IMR-90 (cell line): ENCODE results near the gene SFXN3. TPM values are rescaled to one million over a fixed set of nuclear protein-coding genes. Genes with fewer than 3 reads are reported as not detected.

ENCODE experiments used
- ATAC-seq: fragments of 200-7000 bp; cut with Tn5 transposase; 2 replicates; pipeline ENCODE4 v1.9.1; 2020; ENCODE audit warnings: low read depth, mild to moderate bottlenecking, moderate library complexity
- BruUV-seq: library from RNA; stranded (reverse); fragments of 400-500 nt; replicated peaks from 2 replicates; lab custom pipeline; 2021; lab: Mats Ljungman, UMichigan
- CTCF ChIA-PET: fragments of 300-600 bp; formaldehyde crosslinking; extraction: SDS; loops from one replicate; lab custom pipeline; 2021; ENCODE audit warnings: antibody characterized with exemption; lab: Yijun Ruan, JAX
- POLR2A ChIA-PET: fragments of 300-600 bp; sonication (Branson Sonifier 250); formaldehyde crosslinking; loops from one replicate; lab custom pipeline; 2022; ENCODE audit warnings: antibody characterized with exemption; ENCODE audit not compliant: unreplicated experiment; lab: Charles Lee
- DNase-seq: peaks from one replicate; pipeline ENCODE4 v3.0.0; 2013
- H2AFZ ChIP-seq: replicated peaks from 2 replicates; pipeline ENCODE3; 2013; ENCODE audit warnings: low read length, mild to moderate bottlenecking; ENCODE audit not compliant: poor library complexity
- H2AK5ac ChIP-seq: 2 replicates; pipeline ENCODE4 v1.6.1; 2013; ENCODE audit warnings: low read depth, low read length, inconsistent platforms
- H2AK9ac ChIP-seq: replicated peaks from 2 replicates; pipeline ENCODE3; 2013; ENCODE audit warnings: mild to moderate bottlenecking, low read depth, low read length, moderate library complexity; ENCODE audit not compliant: poor library complexity
- H2BK120ac ChIP-seq: 2 replicates; pipeline ENCODE4 v1.6.1; 2013; ENCODE audit warnings: low read depth, low read length, inconsistent platforms
- H2BK15ac ChIP-seq: 3 replicates; pipeline ENCODE4 v1.6.1; 2013; ENCODE audit warnings: low read depth, low read length, inconsistent platforms
- H2BK20ac ChIP-seq: 2 replicates; pipeline ENCODE4 v1.6.1; 2013; ENCODE audit warnings: low read depth, mild to moderate bottlenecking, inconsistent platforms, low read length, moderate library complexity
- H2BK5ac ChIP-seq: 2 replicates; pipeline ENCODE4 v1.6.1; 2013; ENCODE audit warnings: mild to moderate bottlenecking, low read depth, low read length, inconsistent platforms; ENCODE audit not compliant: poor library complexity, severe bottlenecking
- H3K14ac ChIP-seq: replicated peaks from 2 replicates; pipeline ENCODE4 v1.6.1; 2013; ENCODE audit warnings: low read depth, low read length, inconsistent platforms
- H3K18ac ChIP-seq: 2 replicates; pipeline ENCODE4 v1.6.1; 2013; ENCODE audit warnings: low read depth, low read length, control low read depth
- H3K23ac ChIP-seq: 2 replicates; pipeline ENCODE4 v1.6.1; 2013; ENCODE audit warnings: low read depth, low read length, inconsistent platforms
- H3K27ac ChIP-seq: 2 replicates; pipeline ENCODE4 v1.5.1; 2013; ENCODE audit warnings: mild to moderate bottlenecking, control low read depth, low read length; ENCODE audit not compliant: insufficient read depth
- H3K27me3 ChIP-seq: 2 replicates; pipeline ENCODE4 v1.6.1; 2013; ENCODE audit warnings: low read length; ENCODE audit not compliant: control insufficient read depth, insufficient read depth
- H3K36me3 ChIP-seq: 2 replicates; pipeline ENCODE4 v1.6.1; 2013; ENCODE audit warnings: low read length, mixed read lengths; ENCODE audit not compliant: control insufficient read depth, insufficient read depth
- H3K4ac ChIP-seq: 2 replicates; pipeline ENCODE4 v1.6.1; 2013; ENCODE audit warnings: low read depth, low read length, inconsistent platforms
- H3K4me1 ChIP-seq: 2 replicates; pipeline ENCODE4 v1.6.1; 2013; ENCODE audit warnings: low read length, mixed read lengths; ENCODE audit not compliant: control insufficient read depth, insufficient read depth
- H3K4me2 ChIP-seq: 2 replicates; pipeline ENCODE4 v1.6.1; 2013; ENCODE audit warnings: low read depth, mild to moderate bottlenecking, control low read depth, low read length, moderate library complexity
- H3K4me3 ChIP-seq: 2 replicates; pipeline ENCODE4 v1.5.1; 2013; ENCODE audit warnings: low read depth, mild to moderate bottlenecking, control low read depth, low read length, moderate library complexity; ENCODE audit not compliant: insufficient read depth
- H3K56ac ChIP-seq: 2 replicates; pipeline ENCODE4 v1.6.1; 2013; ENCODE audit warnings: low read length, inconsistent platforms; ENCODE audit not compliant: insufficient read depth; ENCODE audit errors: extremely low read depth
- H3K79me1 ChIP-seq, 2 experiments: 2 replicates each; pipeline ENCODE4 v1.6.1; 2013; ENCODE audit warnings: low read length in 2 of 2, inconsistent platforms in 1 of 2, low read depth in 1 of 2
- H3K9ac ChIP-seq: 2 replicates; pipeline ENCODE4 v1.6.1; 2013; ENCODE audit warnings: low read depth, low read length, control low read depth
- H3K9me1 ChIP-seq: 2 replicates; pipeline ENCODE4 v1.6.1; 2013; ENCODE audit warnings: low read length, inconsistent platforms; ENCODE audit not compliant: insufficient read depth
- H3K9me3 ChIP-seq: 2 replicates; pipeline ENCODE4 v1.6.1; 2013; ENCODE audit warnings: low read length; ENCODE audit not compliant: control insufficient read depth, insufficient read depth
- H4K20me1 ChIP-seq: 2 replicates; pipeline ENCODE4 v1.6.1; 2013; ENCODE audit warnings: low read length, inconsistent platforms; ENCODE audit not compliant: insufficient read depth
- H4K5ac ChIP-seq: 2 replicates; pipeline ENCODE4 v1.6.1; 2013; ENCODE audit warnings: mild to moderate bottlenecking, low read depth, low read length, control low read depth
- H4K8ac ChIP-seq, 2 experiments: 2 replicates each; pipeline ENCODE4 v1.6.1; 2013; ENCODE audit warnings: low read depth in 2 of 2, low read length in 2 of 2, control low read depth in 1 of 2, inconsistent platforms in 1 of 2
- H4K91ac ChIP-seq: 2 replicates; pipeline ENCODE4 v1.6.1; 2013; ENCODE audit warnings: low read depth, low read length, inconsistent platforms; ENCODE audit not compliant: insufficient read depth
- CEBPB ChIP-seq: IDR thresholded peaks from 2 replicates; pipeline ENCODE4 v1.6.1; 2012; ENCODE audit warnings: low read depth, low read length, improper control_type of control experiment
- CHD1 ChIP-seq: IDR thresholded peaks from 2 replicates; pipeline ENCODE4 v1.6.1; 2012; ENCODE audit warnings: low read depth, low read length, improper control_type of control experiment
- MAFK ChIP-seq: IDR thresholded peaks from 2 replicates; pipeline ENCODE4 v1.6.1; 2012; ENCODE audit warnings: low read depth, low read length, improper control_type of control experiment
- MAZ ChIP-seq: IDR thresholded peaks from 2 replicates; pipeline ENCODE4 v1.6.1; 2012; ENCODE audit warnings: low read depth, mild to moderate bottlenecking, low read length, improper control_type of control experiment, moderate library complexity, borderline replicate concordance
- MXI1 ChIP-seq: IDR thresholded peaks from 2 replicates; pipeline ENCODE4 v1.6.1; 2012; ENCODE audit warnings: low read depth, mild to moderate bottlenecking, low read length, moderate library complexity, borderline replicate concordance
- NFE2L2 ChIP-seq: fragments of 150-350 bp; IDR thresholded peaks from 2 replicates; pipeline ENCODE4 v1.6.1; 2016; ENCODE audit warnings: low read depth, mild to moderate bottlenecking, low read length
- POLR2A ChIP-seq: IDR thresholded peaks from 2 replicates; pipeline ENCODE4 v1.6.1; 2012; ENCODE audit warnings: mild to moderate bottlenecking, low read depth, low read length
- RAD21 ChIP-seq: IDR thresholded peaks from 2 replicates; pipeline ENCODE4 v1.6.1; 2012; ENCODE audit warnings: low read length, improper control_type of control experiment
- RCOR1 ChIP-seq: IDR thresholded peaks from 2 replicates; pipeline ENCODE4 v1.6.1; 2012; ENCODE audit warnings: mild to moderate bottlenecking, low read length, improper control_type of control experiment; ENCODE audit not compliant: insufficient replicate concordance
- RFX5 ChIP-seq: IDR thresholded peaks from 2 replicates; pipeline ENCODE4 v1.8.0; 2012; ENCODE audit warnings: low read depth, mild to moderate bottlenecking, low read length, moderate library complexity
- SMC3 ChIP-seq: fragments of 150-350 bp; IDR thresholded peaks from 2 replicates; pipeline ENCODE4 v1.6.1; 2016; ENCODE audit warnings: low read depth, mild to moderate bottlenecking, antibody characterized with exemption, low read length, moderate library complexity
- WGBS, 2 experiments: methylation state at CpG; one replicate each; pipeline versions ENCODE4 v1.1.5 to v1.1.7; 2013; ENCODE audit warnings: missing lambda C conversion rate in 2 of 2; ENCODE audit not compliant: insufficient read length in 1 of 2; ENCODE audit errors: extremely low coverage in 2 of 2; 5-methylcytosine and 5-hydroxymethylcytosine counted together
- dilution Hi-C: fragments of 300-500 bp; cut with HindIII; formaldehyde crosslinking; loops from one replicate; pipeline ENCODE4 v1.14.3; 2018; ENCODE audit warnings: low sequenced_read_pairs; ENCODE audit not compliant: unreplicated experiment
- in situ Hi-C: fragments of 300-500 bp; cut with MboI; formaldehyde crosslinking; loops from 3 replicates; pipeline ENCODE4 v1.14.3; 2019; ENCODE audit warnings: low sequenced_read_pairs, inconsistent platforms, mixed read lengths
- intact Hi-C: fragments of 100-400 bp; cut with micrococcal nuclease; formaldehyde crosslinking; loops from 2 replicates; pipeline ENCODE4 v1.10.0; 2022
- polyA plus RNA-seq, 3 experiments: library from polyadenylated mRNA; depleted of rRNA; stranded (reverse); fragments of >200 nt; gene quantifications; 2 replicates each; pipeline ENCODE4 v1.2.3, GENCODE V29; 2012; ENCODE audit warnings: low replicate concordance in 1 of 3
- total RNA-seq: library from RNA; depleted of rRNA; stranded (reverse); fragments of >200 nt; gene quantifications from 2 replicates; pipeline ENCODE4 v1.2.3, GENCODE V29; 2012
- TF ChIP-seq, protein P1 (sequence below): fragments of 150-350 bp; IDR thresholded peaks from 2 replicates; pipeline ENCODE4 v1.6.1; 2016; ENCODE audit warnings: low read depth, mild to moderate bottlenecking, low read length, moderate library complexity, borderline replicate concordance
- TF ChIP-seq, protein P2 (sequence below): fragments of 150-350 bp; IDR thresholded peaks from 2 replicates; pipeline ENCODE4 v1.6.1; 2017; ENCODE audit warnings: mild to moderate bottlenecking, antibody characterized with exemption, low read length, low read depth

Gene SFXN3
- total and polyA plus RNA-seq, 2 of the 4 experiments (the other 2 are of a cell fraction), result 64.7 to 77.2 TPM

DNA sequence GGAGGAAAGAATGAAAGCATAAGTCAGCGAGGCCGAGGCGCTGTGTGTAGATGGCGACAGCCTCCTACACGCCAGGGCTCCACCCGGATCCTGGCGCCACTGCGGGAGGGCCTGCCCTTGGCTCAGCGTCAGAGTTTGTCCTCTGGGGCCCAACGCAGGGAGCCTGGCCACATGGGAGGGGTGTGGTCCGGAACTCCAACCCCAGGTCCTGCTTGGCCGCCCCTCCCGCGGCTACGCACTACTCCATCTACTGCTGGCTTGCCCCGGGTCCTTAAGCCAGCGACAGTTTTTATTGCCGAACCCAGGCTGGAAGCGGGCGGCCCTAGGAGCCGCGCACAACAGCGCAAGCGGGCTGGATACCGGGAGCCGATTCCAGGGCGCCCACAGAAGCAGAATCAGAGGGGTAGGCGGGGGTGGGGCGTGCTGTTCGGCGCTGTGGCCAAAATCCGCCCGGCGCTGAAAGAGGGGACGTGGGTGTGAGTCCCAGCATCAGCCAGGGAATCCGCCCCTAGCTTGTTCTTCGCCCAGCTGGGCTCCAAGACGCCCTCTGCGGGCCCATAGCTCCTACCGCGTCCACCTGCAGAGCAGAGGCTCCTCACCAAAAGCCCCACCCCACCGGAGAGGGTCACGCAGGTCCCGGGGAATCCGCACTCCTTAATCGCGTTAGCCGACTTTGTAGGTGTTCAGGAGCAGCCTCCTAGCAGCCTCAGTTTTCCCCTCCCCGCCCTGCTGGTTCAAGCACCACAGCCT, 35.3 kb downstream of the SFXN3 start:
- Histone ChIP-seq H4K91ac (peak overlapping the region; percentile 57), H3K4ac (peak overlapping the region; percentile 78), H3K36me3 (no peaks in the 10 kb centered on the region), H3K79me1 (peaks cover 0 to 22% of the 10 kb centered on the region in 2 experiments; a peak in 3 of 4 replicates), H4K8ac (peak overlapping the region; percentile 28 to 85), H4K5ac (peak overlapping the region; percentile 37; the same call in 1 of the 2 replicates), H2BK20ac (0 out of 2 replicates have a peak overlapping the region, but pooled peaks have one; percentile 49), H2BK15ac (peak overlapping the region; percentile 41; the same call in 1 of the 3 replicates), H3K9ac (peak overlapping the region; percentile 28), H3K4me2 (peak overlapping the region; percentile 98), H2AFZ (peak overlapping the region; percentile 93), H4K20me1 (no peaks in the 10 kb centered on the region; the same call in 1 of the 2 replicates), H3K14ac (peak overlapping the region; percentile 60), H2AK5ac (0 out of 2 replicates have a peak overlapping the region, but pooled peaks have one; percentile 42), H3K9me1 (peaks cover 8% of the 10 kb centered on the region), H3K9me3 (no peaks in the 10 kb centered on the region), H3K27ac (peak overlapping the region; percentile 33; the same call in 1 of the 2 replicates), H3K23ac (peak overlapping the region; percentile 37), H3K4me3 (peak overlapping the region; percentile 47), H3K56ac (peak overlapping the region; percentile 51; the same call in 1 of the 2 replicates), H3K18ac (no peak overlapping the region), H3K27me3 (no peaks in the 10 kb centered on the region), H3K4me1 (peaks cover 22% of the 10 kb centered on the region), H2BK5ac (peak overlapping the region; percentile 58), H2BK120ac (peak overlapping the region; percentile 52), H2AK9ac (peak overlapping the region; percentile 89)
- dilution Hi-C loops (no loop called here), intact Hi-C loops (loop anchor here (2.0 to 5.0 kb wide), 2 partner anchors 34 to 48 kb away; partner anchors contain the start of genes PDZD7 and SFXN3), in situ Hi-C loops (no loop called here)
- WGBS, 2 experiments, result 0% methylated on average over 14 of the region's 49 CpGs; no CpG with 5 or more reads in 1 of the 2 experiments
- peak; percentile 57 for DNase-seq
- peak; percentile 48 for ATAC-seq
- POLR2A ChIA-PET, result interaction anchor here (0.6 kb wide), 1 partner anchor 1143 kb away, joined by 5 read pairs; no protein-coding TSS in a partner anchor
- BruUV-seq, result no TSS peak
- CTCF ChIA-PET, result interaction anchor here (0.5 to 1.7 kb wide), 6 partner anchors 9 to 25 kb away, joined by 3 to 9 read pairs (median 5); no protein-coding TSS in a partner anchor
- TF ChIP-seq SMC3 (peak; percentile 52), MXI1 (0 out of 2 replicates have a peak, but pooled peaks have one; percentile 39), RFX5 (no peak), NFE2L2 (no peak), MAZ (peak; percentile 5; the same call in 1 of the 2 replicates), CEBPB (no peak), POLR2A (no peak), MAFK (no peak), CHD1 (no peak), RAD21 (peak; percentile 50), RCOR1 (no peak)
- TF ChIP-seq, protein P1, sequence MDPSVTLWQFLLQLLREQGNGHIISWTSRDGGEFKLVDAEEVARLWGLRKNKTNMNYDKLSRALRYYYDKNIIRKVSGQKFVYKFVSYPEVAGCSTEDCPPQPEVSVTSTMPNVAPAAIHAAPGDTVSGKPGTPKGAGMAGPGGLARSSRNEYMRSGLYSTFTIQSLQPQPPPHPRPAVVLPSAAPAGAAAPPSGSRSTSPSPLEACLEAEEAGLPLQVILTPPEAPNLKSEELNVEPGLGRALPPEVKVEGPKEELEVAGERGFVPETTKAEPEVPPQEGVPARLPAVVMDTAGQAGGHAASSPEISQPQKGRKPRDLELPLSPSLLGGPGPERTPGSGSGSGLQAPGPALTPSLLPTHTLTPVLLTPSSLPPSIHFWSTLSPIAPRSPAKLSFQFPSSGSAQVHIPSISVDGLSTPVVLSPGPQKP, result no peak
- TF ChIP-seq, protein P2, sequence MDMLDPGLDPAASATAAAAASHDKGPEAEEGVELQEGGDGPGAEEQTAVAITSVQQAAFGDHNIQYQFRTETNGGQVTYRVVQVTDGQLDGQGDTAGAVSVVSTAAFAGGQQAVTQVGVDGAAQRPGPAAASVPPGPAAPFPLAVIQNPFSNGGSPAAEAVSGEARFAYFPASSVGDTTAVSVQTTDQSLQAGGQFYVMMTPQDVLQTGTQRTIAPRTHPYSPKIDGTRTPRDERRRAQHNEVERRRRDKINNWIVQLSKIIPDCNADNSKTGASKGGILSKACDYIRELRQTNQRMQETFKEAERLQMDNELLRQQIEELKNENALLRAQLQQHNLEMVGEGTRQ, result no peak
